ENCODE results near the gene RNASE1. TPM values are rescaled to one million over a fixed set of nuclear protein-coding genes. Genes with fewer than 3 reads are reported as not detected.

RNASE1 gene
- polyA plus RNA-seq, 1 donor (not counting 4 experiments of a cell fraction or from before 2014, with no cell fraction given), result 0.09 TPM

DNA sequence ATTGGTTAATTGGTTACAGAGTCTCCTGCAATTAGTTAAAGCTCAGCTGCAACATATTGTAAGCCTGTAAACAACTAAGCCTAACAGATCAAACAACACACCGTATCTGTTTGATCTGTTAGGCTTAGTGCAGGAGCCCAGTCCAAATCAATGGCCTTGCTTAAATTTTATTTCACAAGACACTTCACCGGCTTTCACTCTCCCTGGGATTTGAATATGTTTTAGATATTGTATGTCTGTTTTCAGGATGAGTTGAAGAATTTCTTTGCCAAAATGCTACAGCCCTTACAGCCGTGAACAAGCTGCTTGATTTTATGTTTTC lies 5.5 kb upstream of the RNASE1 start:
- DNase-seq (ENCODE audit: low read depth, low spot score) (no peak), FAIRE-seq (no peak)
- Histone ChIP-seq H3K9me3 (ENCODE audit: control insufficient read depth, low read depth, low read length) (no peaks in the 10 kb centered on the region), H3K27me3 (ENCODE audit: control insufficient read depth, extremely low read depth, insufficient read depth, low read length) (no peaks in the 10 kb centered on the region), H3K4me2 (ENCODE audit: control insufficient read depth, extremely low read depth, insufficient read depth, low read depth, low read length) (no peak overlapping the region), H3K4me3 (ENCODE audit: control insufficient read depth in 2 of 3, extremely low read depth in 1 of 3, insufficient read depth in 2 of 3, low read depth in 1 of 3, low read length in 3 of 3) (no peak overlapping the region), H3K79me2 (ENCODE audit: control insufficient read depth, insufficient read depth, low read length) (no peaks in the 10 kb centered on the region), H3K36me3 (ENCODE audit: control insufficient read depth in 2 of 2, extremely low read depth in 1 of 2, insufficient read depth in 2 of 2, low read length in 2 of 2) (no peaks in the 10 kb centered on the region), H3K9me1 (ENCODE audit: control insufficient read depth, extremely low read depth, insufficient read depth, low read length) (no peaks in the 10 kb centered on the region), H4K20me1 (ENCODE audit: control insufficient read depth, extremely low read depth, insufficient read depth, low read length) (no peaks in the 10 kb centered on the region), H2AFZ (ENCODE audit: control insufficient read depth, low read length) (no peak overlapping the region), H3K27ac (ENCODE audit: control insufficient read depth, insufficient read depth, low read length) (no peak overlapping the region), H3K4me1 (ENCODE audit: control insufficient read depth, extremely low read depth, insufficient read depth, low read length) (no peaks in the 10 kb centered on the region), H3K9ac (ENCODE audit: control insufficient read depth, extremely low read depth, insufficient read depth, low read length) (no peak overlapping the region)
- TF ChIP-seq CTCF (optimal IDR thresholded peaks at IDR 0.05 in 1 of 3, IDR thresholded peaks at IDR 0.05 in 1 of 3, conservative IDR thresholded peaks at IDR 0.05 in 1 of 3; ENCODE audit: extremely low read depth in 1 of 3, insufficient read depth in 2 of 3, low read length in 3 of 3), result no peak
- no peak for TF ChIP-seq EZH2 (IDR thresholded peaks at IDR 0.05; ENCODE audit: low read length)
- dilution Hi-C loops (cut with MboI; ENCODE audit: extremely low pct_ligation_motif_present, low sequenced_read_pairs), result no loop called here

DNA sequence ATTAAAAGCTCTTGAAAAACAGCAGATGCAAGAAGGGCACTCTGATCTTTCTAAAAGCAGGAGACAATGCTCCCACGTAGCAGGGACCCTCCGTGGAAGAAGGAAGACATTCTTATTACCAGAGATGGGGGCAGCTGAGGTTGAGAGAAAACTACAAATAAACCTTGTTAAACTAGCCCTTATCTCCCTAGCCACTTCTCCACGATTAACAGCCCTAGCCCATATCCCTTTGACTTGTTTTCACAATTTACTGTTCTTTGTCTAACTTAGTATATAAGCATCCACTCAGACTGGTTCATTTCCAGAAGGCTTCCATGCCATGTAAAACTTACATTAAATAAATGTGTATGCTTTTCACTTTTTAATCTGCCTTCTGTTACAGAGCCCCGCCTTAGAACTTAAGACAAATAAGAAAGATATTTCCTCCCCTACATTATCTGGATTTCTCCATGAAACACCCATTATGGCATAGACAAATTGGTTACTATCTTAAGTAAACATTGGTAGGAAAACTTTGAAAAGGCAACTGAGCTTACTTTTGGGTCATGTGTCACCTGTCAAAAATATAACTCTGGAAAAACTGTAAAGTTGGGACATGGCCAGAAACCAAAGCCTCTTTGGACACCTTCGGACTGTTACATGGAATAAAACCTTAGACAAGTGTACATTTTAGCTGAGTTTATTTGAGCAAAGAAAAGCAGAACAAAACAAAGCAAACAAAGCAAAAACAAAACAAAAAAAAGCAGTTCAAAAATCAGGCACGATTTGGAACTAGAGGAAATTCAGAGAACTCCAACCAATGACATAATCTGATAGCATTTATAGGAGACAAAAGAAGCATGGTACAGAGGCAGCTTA lies 4.9 kb upstream of the RNASE1 start:
- dilution Hi-C loops (cut with MboI; ENCODE audit: extremely low pct_ligation_motif_present, low sequenced_read_pairs), result no loop called here

More for the DNA sequence above, 4.9 kb upstream of the RNASE1 start:
- DNase-seq (ENCODE audit: low read depth, low spot score), result no peak
- H2AFZ ChIP-seq (ENCODE audit: control insufficient read depth, low read length), result no peak overlapping the region
- H3K9me1 ChIP-seq (ENCODE audit: control insufficient read depth, extremely low read depth, insufficient read depth, low read length), result no peaks in the 10 kb centered on the region
- no peak for FAIRE-seq
- no peak overlapping the region for H3K4me3 ChIP-seq (ENCODE audit: control insufficient read depth in 2 of 3, extremely low read depth in 1 of 3, insufficient read depth in 2 of 3, low read depth in 1 of 3, low read length in 3 of 3)
- H3K27ac ChIP-seq (ENCODE audit: control insufficient read depth, insufficient read depth, low read length), result no peak overlapping the region
- H3K27me3 ChIP-seq (ENCODE audit: control insufficient read depth, extremely low read depth, insufficient read depth, low read length), result no peaks in the 10 kb centered on the region
- no peaks in the 10 kb centered on the region for H3K9me3 ChIP-seq (ENCODE audit: control insufficient read depth, low read depth, low read length)
- H3K79me2 ChIP-seq (ENCODE audit: control insufficient read depth, insufficient read depth, low read length), result no peaks in the 10 kb centered on the region
- no peak overlapping the region for H3K9ac ChIP-seq (ENCODE audit: control insufficient read depth, extremely low read depth, insufficient read depth, low read length)
- no peak overlapping the region for H3K4me2 ChIP-seq (ENCODE audit: control insufficient read depth, extremely low read depth, insufficient read depth, low read depth, low read length)
- no peak for TF ChIP-seq EZH2 (IDR thresholded peaks at IDR 0.05; ENCODE audit: low read length)
- no peak for TF ChIP-seq CTCF (optimal IDR thresholded peaks at IDR 0.05 in 1 of 3, IDR thresholded peaks at IDR 0.05 in 1 of 3, conservative IDR thresholded peaks at IDR 0.05 in 1 of 3; ENCODE audit: extremely low read depth in 1 of 3, insufficient read depth in 2 of 3, low read length in 3 of 3)
- no peaks in the 10 kb centered on the region for H3K4me1 ChIP-seq (ENCODE audit: control insufficient read depth, extremely low read depth, insufficient read depth, low read length)
- no peaks in the 10 kb centered on the region for H3K36me3 ChIP-seq (ENCODE audit: control insufficient read depth in 2 of 2, extremely low read depth in 1 of 2, insufficient read depth in 2 of 2, low read length in 2 of 2)
- H4K20me1 ChIP-seq (ENCODE audit: control insufficient read depth, extremely low read depth, insufficient read depth, low read length), result no peaks in the 10 kb centered on the region
